Right lung (tissue), 10 donors: Measurements from ENCODE around the gene NOCT. TPM values are rescaled to one million over a fixed set of nuclear protein-coding genes. Genes with fewer than 3 reads are reported as not detected.
A peak's percentile ranks its signal among the peaks of the same experiment; 100 is the strongest.
"Not testable (repeated sequence)": the region's sequence is repeated elsewhere in the genome, so short reads cannot be mapped to it uniquely, and the experiment has no call there.

Experiments
- DNase-seq, 2 donors: peaks; one replicate each; pipeline ENCODE4 v3.0.0-alpha.2; 2013
- long read RNA-seq, 8 donors: transcript quantifications; one replicate each; lab custom pipeline, GENCODE V29; 2026
- polyA plus RNA-seq, 5 donors: library from polyadenylated mRNA; unstranded; fragments of 120-200 nt; gene quantifications; one replicate each; pipeline versions ENCODE4 v1.2.1 to v1.2.3, GENCODE V29; 2013; ENCODE audit warnings: inconsistent platforms in 1 of 5, low replicate concordance in 1 of 5; ENCODE audit not compliant: insufficient read length in 5 of 5, insufficient read depth in 1 of 5

NOCT gene, protein sequence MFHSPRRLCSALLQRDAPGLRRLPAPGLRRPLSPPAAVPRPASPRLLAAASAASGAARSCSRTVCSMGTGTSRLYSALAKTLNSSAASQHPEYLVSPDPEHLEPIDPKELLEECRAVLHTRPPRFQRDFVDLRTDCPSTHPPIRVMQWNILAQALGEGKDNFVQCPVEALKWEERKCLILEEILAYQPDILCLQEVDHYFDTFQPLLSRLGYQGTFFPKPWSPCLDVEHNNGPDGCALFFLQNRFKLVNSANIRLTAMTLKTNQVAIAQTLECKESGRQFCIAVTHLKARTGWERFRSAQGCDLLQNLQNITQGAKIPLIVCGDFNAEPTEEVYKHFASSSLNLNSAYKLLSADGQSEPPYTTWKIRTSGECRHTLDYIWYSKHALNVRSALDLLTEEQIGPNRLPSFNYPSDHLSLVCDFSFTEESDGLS
- 1 to 10 TPM; 2.8 to 4.4 (median 3.7) TPM for polyA plus RNA-seq
- long read RNA-seq, donor 1, partial matches to known transcripts = 26 of 43 reads
- long read RNA-seq, donor 1, other reads (novel, unspliced or antisense) = 15 of 43 reads
- long read RNA-seq, donor 2, partial matches to known transcripts = 0 of 1 reads
- long read RNA-seq, donor 2, other reads (novel, unspliced or antisense) = 0 of 1 reads
- long read RNA-seq, donor 3 = 0 reads
- long read RNA-seq, donor 4, partial matches to known transcripts = 5 of 5 reads
- long read RNA-seq, donor 4, other reads (novel, unspliced or antisense) = 0 of 5 reads
- long read RNA-seq, donor 5 = 0 reads
- long read RNA-seq, donor 6, partial matches to known transcripts = 0 of 1 reads
- long read RNA-seq, donor 6, other reads (novel, unspliced or antisense) = 0 of 1 reads
- long read RNA-seq, donor 7, partial matches to known transcripts = 69 of 100 reads
- long read RNA-seq, donor 7, other reads (novel, unspliced or antisense) = 31 of 100 reads
- long read RNA-seq, donor 8, partial matches to known transcripts = 9 of 9 reads
- long read RNA-seq, donor 8, other reads (novel, unspliced or antisense) = 0 of 9 reads

DNA sequence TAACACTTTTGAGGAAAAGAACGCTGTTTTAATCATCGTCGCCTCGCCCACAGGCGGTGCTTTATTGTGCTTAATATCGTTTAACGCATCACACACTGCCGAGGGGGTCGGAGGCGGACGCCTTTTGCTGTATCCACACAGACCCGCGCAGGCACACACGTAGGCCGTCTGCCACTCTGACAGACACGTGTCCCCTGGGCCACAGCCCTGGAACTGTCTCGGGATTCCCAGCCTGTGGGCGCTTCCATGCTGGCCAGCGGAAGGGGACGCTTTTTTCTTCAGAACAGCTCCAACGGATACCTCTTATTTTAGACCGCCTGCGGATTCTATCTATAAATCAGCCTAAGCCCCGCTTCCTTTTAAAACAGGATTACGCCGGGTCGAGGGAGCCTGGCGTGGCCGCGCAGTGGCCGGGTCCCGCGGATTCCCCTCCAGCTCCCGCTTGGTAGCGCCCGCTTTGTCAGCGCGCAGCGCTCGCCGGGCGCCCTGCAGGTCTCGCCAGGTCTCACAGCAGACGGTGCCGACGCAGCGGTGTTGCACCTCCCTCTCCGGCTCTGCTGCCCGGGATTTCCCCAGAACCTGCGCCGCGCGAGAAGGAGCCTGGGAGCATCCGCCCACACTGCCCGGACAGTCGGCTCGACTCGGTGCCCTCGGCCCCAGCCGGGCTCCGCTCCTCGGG, at the start of gene NOCT:
TSS of gene NOCT (plus strand) at position 513 of the 679 bp plus-strand sequence. CDS start 201 bp downstream, outside the sequence.
- peak; percentile 85 to 86 for DNase-seq

DNA sequence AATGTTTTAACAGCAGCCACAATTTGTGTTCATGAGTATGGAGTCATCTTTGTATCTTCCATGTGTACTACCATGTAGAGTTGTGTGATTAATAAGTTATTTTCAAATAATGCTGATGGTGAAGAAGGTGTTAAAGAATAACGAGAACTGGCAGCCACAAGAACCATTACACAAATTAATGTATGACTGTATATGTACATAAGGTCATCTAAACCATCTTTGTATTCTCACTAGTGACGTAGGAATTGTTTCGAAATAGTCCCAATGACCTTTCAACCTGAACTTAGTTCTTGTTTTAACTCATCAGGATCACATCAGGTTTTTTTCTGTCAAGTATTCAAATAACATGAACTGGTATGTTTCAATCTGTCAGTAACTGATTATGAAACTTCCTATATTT, 48.3 kb upstream of the NOCT start:
- DNase-seq = no peak

- no peak for DNase-seq
Measured at GRCh38 chr4:138972956-138973801, 42.4 kb upstream of the NOCT start.

DNA sequence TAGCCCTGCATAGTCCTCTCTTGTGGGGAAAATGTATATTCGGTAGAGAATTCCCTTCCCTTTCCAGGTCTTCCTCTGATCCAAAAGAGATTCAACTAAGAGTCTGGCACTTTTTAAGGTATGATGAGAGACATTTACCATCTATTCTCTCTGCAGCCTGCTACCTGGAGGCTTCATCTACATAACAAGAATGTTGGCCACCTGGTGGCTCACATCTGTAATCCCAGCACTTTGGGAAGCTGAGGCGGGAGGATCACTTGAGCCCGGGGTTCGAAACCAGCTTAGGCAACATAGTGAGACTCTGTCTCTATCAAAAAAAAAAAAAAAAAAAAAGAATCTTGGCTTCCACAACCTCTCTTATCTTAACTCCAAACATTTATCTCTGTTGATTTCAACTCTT, 40.4 kb upstream of the NOCT start:
- DNase-seq = no peak

DNA sequence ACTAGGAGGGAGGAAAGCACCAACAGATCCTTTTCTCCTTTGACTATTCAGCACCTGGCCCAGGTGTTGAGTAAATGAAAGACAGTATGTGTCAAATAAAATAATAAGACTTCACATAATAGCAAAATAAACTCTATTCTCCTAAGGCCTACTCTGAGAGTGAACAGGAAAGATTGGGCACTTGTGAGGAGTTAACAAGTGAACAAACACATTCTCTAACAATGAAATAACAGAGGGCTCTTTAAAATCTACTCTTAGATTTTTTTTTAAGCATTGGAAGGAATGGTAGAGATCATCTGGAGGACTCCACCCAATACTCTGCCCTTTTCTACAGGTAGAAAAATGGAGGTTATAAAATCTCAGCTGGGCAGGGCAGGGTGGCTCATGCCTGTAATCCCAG, 39.1 kb upstream of the NOCT start:
- no peak for DNase-seq

GRCh38 chr4:138977524-138977923, 38.1 kb upstream of the NOCT start:
- DNase-seq = no peak

GRCh38 chr4:138978028-138978585, 37.5 kb upstream of the NOCT start:
- DNase-seq = no peak

DNA sequence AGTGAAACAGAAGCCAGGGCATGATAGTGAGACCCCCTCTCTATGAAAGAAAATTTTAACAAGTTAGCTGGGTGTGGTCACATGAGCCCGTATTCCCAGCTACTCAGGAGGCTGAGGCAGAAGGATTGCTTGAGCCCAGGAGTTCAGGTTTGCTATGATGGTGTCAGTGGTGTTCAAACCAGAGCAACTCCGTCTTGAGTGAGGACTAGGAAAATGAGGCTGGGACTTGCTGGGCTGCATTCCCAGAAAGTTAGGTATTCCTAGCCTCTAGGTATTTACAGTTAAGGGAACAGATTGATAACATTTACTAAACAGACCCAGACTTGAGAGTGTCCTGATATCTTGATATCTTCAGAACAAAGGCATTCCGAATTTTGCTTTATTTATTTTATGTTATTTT, 37.0 kb upstream of the NOCT start:
- DNase-seq = no peak

GRCh38 chr4:138979742-138980141, 35.8 kb upstream of the NOCT start:
- no peak for DNase-seq

DNA sequence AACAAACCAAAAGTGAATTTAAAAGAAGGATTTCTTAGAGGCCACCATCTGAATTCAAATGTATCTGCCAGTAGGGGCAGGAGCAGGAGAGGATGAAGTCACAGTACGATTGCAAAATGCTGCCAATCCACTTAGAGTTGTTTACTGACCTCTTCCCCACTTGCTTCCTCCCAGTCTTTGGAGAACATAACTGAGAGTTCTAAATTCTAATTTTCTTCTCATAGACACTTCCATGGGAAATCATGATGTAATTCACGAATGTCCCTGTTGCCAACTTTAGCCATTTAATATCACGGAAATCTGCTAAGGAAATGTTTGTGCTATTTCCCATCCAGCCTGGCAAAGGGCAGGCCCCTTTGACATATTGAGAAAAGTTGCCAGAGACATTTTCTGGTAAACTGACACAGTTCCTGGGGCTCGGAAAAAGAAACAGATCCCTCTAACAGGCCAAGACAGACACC, 33.6 kb upstream of the NOCT start:
- peak; percentile 58 to 71 for DNase-seq

DNA sequence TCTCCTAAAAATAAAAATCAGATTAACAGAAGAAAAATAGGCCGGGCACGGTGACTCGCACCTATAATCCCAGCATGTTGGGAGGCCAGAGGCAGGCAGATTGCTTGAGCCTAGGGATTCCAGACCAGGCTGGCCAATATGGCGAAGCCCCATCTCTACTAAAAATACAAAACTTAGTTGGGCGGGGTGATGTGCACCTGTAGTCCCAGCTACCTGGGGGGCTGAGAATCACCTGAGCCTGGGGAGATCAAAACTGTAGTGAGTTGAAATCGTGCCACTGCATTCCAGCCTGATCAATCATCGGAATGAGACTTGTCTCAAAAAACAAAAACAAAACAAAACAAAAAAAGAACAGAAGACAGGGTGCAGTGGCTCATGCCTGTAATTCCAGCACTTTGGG, 32.8 kb upstream of the NOCT start:
- DNase-seq = no peak

GRCh38 chr4:138983690-138984089, 31.9 kb upstream of the NOCT start:
- no peak for DNase-seq

DNA sequence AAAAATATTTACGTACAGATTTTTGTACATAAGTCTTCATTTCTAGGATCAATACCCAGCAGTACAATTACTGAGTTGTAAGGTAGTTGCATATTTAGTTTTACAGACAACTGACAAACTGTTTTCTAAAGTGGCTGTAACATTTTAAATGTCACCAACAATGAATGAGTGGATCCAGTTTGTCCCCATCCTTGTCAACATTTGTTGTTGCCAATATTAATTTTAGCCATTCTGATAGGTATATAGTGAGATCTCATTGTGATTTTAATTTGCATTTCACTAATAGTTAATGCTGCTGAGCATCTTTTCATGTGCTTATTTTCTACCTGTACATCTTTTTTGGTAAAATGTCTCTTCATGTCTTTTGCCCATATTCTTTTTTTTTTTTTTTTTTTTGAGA, 30.9 kb upstream of the NOCT start:
- no peak for DNase-seq

GRCh38 chr4:138992676-138993075, 22.9 kb upstream of the NOCT start:
- DNase-seq = no peak

DNA sequence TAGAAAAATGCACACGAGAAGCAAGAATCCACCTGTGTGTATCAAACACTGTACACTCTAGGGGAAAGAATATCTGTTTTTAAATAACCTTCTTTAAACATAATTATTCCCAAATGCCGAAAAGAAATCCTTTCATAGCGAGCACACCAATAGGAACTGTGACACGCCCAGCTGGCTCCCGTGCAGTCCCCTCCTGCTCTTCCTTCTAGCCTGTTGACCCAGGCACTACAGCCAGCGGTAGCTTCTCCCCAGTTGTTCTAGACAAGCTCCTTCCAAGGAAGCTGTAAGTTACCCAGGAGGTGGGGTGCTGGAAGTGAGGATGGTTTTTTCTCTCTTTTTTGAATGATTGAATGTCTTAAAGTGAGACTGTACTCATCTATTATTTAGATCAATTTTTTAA, 19.5 kb upstream of the NOCT start:
- no peak for DNase-seq

- no peak for DNase-seq
Measured at GRCh38 chr4:138999666-139000065, 15.9 kb upstream of the NOCT start.

- not testable (repeated sequence) for DNase-seq
Measured at GRCh38 chr4:139000134-139000533, 15.4 kb upstream of the NOCT start.

- not testable (repeated sequence) for DNase-seq
Measured at GRCh38 chr4:139001430-139001829, 14.2 kb upstream of the NOCT start.

DNA sequence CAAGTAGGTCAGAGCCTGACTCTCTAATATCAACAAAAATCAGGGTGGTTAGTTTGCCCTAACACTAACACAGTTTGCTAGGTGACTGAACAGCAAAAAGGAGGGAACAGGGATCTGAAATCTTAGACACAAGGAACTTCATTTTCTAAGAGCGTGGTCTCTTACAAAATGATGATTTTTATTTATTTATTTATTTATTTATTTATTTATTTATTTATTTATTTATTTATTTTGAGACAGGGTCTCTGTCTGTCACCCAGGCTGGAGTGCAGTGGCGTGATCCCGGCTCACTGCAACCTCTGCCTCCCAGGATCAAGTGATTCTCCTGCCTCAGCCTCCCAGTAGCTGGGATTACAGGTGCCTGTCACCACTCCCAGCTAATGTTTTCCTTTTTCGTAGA, 11.9 kb upstream of the NOCT start:
- DNase-seq = not testable (repeated sequence)

DNA sequence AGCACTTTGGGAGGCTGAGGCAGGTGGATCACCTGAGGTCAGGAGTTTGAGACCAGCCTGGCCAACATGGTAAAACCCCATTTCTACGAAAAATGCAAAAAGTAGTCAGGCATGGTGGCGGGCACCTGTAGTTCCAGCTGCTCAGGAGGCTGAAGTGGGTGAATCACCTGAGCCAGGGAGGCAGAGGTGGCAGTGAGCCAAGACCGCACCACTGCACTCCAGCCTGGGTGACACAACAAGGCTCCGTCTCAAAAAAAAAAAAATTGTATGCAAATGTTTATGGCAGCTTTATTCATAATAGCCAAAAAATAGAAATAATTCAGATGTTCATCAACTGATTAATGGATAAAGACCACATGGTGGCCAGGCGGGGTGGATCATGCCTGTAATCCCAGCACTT, 9.8 kb upstream of the NOCT start:
- DNase-seq = no peak
